Left ventricle myocardium superior (tissue), 1 donor: ENCODE measurements around the gene UVRAG. TPM values are rescaled to one million over a fixed set of nuclear protein-coding genes. Genes with fewer than 3 reads are reported as not detected.

Source experiments
- ATAC-seq: fragments of 200-7000 bp; cut with Tn5 transposase; one replicate; pipeline ENCODE4 v1.9.1; 2020; ENCODE audit warnings: mild to moderate bottlenecking, moderate library complexity
- DNase-seq: peaks from one replicate; pipeline ENCODE4 v3.0.0-alpha.2; 2020
- intact Hi-C: fragments of 100-400 bp; cut with micrococcal nuclease; formaldehyde crosslinking; loops from one replicate; pipeline ENCODE4 v1.11.0; 2022
- total RNA-seq: library from RNA; stranded (reverse); fragmentation: NEBNext Ultra II Directional; extraction: Animal tissue kit (Norgen Biotek cat#: 25700); gene quantifications from one replicate; pipeline ENCODE4 v1.2.1, GENCODE V29; 2021
- donor health status: DM: no; HTN: yes; CAD: no; lungs with severe emphysema.

Gene UVRAG
- total RNA-seq, 1 donor from 2014 or later = 14.9 TPM

DNA sequence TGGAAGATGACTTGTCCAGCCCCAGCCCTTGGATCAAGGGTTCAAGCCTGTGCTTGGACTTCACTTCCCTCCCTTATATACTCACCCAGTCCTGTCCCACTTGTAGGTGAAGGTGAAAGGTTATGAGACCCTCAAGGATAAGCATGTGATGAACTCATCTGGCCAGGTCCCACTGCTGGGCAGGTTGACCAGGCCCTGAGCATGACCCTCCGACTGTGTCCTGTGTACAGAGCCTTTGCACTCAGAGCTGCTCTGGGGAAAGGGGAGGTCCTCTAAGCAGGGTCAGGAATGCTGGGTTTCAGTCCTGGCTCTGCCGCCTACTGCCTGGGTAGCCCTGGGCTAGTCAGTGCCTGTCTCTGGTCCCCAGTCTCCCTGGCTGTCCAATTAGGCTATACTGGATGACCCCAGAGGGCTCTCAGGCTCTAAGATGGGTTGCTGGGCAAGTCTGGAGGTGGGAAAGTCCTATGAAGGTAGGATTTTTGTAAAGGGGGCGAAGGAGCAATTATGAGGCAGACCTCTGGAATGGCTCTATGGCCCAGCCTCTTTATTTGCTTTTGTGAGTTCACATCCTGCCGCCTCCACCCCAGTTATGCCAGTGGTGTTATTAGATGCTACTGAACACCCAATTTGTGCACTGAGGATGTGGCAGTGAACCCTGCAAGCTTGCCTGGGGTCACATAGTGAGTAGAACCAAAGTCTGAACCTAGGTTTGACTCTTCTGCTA is 32.3 kb upstream of the UVRAG start:
- intact Hi-C loops = no loop called here
- no peak for DNase-seq
- no peak for ATAC-seq

DNA sequence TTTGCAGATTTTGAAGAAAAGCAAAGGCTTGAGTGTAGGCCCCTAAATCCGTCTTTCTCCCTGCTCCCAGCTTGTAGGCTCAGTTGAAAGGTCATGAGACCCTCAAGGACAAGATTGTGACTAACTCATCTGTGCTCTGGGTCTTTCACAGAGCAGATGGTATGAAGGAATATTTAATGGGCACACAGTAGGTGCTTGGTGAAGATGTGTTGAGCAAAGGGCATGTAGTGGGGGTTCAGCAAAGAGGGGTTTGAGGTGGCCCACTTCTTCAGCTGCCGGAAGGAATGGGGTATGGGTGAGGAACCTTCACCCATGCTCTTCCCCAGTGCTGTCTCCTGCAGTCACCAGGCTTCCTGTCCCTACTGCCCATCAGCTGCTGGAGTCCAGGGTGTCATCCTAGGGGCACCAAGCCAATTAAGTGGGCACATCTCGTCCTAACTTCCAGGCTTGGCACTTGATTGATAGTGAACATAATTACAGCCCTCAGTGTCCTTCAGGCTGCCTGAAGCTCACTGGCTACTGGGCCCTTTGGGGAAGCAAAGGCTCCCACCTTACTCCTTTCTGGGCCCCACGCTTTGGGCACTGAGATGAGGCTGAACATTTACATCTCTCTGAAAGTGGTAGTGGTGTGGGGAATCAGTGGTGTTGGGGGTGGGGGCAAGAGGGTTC is 31.5 kb upstream of the UVRAG start:
- ATAC-seq (no peak), DNase-seq (no peak)
- intact Hi-C loops = no loop called here

DNA sequence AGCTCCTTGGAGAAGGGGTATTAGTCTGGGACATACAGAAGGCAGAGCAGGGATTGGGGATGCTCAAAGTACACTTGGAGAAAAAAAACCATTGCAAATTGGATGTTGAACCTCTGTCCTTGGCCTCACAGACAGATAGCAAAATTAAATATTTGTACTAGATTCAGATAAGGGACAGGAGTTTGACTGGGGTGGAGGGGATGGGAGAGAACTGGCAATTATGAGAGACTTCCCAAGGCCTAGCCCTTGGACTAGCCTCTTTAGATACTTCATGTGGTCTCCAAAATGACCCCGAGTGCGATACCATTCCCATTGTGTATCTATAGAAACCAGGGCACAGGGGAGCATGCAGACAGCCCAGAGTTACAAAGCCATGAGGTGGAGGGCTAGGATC is 30.9 kb upstream of the UVRAG start:
- intact Hi-C loops = no loop called here
- no peak for ATAC-seq
- no peak for DNase-seq

DNA sequence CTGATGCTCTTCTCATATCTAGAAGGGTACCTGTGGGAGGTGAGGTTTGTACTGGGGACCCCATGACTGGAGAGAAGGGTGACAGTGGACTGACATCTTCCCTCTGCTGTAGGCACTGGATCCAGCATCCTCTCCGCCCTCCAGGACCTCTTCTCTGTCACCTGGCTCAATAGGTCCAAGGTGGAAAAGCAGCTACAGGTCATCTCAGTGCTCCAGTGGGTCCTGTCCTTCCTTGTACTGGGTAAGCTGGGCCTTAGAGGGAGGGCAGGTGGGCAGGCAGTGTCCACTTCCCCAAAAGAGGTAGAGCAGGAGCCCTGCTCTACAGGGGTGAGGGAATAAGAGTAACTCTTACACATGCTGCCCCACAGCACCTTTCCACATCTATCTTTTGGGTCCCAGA is 30.5 kb upstream of the UVRAG start:
- intact Hi-C loops = no loop called here
- ATAC-seq = no peak
- no peak for DNase-seq

DNA sequence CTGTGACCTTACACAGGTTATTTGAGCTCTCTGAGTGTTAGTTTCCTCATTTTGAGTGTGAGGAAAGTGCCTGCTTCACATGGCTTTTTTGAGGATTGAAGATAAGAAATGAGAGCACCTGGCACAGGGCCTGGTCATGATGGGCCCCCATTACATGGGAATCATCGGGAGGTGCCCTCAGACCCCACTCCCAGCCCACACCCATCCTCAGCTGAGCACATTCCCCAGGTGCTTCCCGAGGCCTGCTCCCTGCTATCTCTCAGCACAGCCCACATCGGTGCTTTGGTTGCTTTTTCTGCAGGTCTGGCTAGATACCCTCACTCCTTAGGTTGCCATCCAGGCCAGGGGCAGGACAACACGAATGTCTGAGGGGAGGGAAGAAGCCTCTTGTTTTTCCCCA is 29.8 kb upstream of the UVRAG start:
- ATAC-seq = no peak
- intact Hi-C loops = no loop called here
- no peak for DNase-seq

DNA sequence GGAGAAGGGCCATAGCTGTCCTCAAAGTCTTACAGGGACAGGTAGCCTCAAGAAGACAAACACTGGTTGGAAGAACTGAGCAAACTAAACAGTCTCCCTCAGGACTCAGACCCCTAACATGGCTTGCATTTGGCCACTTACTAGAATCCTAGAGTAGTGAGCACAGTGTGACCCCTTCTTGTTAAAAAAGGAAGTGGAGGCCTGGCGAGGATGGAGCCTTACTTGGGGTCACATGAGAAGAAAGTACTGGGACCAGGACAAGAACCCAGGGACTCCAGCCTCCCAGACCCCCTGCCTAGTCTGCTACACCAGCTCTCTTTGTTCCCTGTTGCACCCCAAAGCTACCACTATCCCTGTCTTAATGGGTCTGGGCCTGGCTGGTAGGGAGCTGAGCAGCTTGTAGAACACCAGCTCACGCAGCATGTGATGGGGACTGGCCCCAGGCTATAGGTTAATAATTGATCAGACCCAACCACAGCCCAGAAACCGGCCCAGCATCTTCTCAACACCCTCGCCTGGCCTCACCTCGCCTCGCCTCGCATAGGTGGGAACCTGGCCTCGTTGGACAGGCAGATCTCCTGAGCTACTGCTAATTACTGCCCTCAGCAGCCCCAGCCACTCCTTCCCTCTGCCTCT is 28.8 kb upstream of the UVRAG start:
- intact Hi-C loops = no loop called here
- ATAC-seq (no peak), DNase-seq (no peak)

DNA sequence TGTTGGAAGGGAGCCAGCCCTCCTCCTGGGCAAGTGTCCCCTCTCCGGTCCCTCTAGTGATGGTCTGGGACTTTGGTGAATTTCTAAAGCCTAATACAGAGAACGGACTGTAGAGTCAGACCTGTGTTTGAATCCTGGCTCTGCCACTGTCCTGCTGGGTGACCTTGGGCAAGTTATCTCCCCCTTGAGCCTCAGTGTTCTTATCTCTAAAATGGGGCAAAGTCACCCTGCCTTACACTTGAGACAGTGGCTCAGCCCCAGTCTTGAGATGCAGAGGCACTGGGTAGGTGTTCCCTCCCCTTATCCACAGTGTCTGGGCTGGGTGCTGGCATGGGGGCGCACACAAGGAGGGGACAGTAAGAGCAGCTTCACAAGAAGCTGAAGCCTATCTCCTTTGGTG is 25.5 kb upstream of the UVRAG start:
- DNase-seq = no peak
- no peak for ATAC-seq
- intact Hi-C loops = no loop called here

DNA sequence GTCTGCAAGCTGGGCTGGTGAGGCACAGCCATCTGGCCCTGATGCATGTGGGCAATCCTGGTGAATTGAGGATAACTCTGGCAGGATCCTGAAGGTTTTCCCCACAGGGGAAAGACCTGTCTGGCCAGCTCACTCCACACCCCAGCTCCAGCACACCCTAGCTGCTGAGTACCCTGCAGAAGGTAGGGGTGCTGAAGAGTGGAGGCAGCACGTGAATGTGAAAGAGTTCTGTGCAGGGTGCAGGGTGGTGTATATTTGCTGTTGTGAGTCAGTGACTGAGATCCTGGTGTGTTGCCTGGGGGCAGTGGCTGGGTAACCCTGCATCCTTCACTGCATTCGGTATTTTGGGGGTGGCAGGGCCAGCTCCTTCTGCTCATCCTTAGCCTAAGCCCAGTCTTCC is 24.0 kb upstream of the UVRAG start:
- intact Hi-C loops = no loop called here
- no peak for ATAC-seq
- no peak for DNase-seq

DNA sequence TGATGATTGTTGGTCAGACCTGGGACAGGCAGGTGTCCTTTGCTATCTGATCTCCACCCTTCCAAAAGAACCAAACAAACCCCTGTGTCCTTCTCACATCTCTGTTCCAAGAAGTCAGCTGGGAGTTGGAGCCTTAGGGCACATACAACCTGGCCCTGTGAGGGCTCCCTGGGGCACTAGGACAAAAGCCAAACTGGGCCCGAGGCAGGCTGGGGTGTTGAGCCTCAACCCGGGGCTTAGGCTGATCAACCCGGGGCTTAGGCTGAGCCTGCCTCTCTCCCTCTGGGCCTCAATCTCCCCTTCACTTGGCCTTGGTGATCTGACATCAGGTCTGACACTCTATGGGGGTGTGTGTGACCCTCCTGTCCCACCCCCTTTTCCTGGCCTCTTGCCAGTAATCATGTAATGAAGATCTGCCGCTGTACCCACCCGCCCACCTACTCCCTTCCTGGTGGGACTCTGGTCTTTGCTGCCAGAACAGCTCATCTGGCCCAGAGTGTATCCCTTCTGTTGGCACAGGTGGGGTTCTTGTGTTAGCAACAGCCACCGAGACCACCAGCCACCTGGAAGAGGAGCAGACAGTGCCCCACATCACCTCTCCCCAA is 22.8 kb upstream of the UVRAG start:
- DNase-seq = no peak
- no peak for ATAC-seq
- intact Hi-C loops = no loop called here

DNA sequence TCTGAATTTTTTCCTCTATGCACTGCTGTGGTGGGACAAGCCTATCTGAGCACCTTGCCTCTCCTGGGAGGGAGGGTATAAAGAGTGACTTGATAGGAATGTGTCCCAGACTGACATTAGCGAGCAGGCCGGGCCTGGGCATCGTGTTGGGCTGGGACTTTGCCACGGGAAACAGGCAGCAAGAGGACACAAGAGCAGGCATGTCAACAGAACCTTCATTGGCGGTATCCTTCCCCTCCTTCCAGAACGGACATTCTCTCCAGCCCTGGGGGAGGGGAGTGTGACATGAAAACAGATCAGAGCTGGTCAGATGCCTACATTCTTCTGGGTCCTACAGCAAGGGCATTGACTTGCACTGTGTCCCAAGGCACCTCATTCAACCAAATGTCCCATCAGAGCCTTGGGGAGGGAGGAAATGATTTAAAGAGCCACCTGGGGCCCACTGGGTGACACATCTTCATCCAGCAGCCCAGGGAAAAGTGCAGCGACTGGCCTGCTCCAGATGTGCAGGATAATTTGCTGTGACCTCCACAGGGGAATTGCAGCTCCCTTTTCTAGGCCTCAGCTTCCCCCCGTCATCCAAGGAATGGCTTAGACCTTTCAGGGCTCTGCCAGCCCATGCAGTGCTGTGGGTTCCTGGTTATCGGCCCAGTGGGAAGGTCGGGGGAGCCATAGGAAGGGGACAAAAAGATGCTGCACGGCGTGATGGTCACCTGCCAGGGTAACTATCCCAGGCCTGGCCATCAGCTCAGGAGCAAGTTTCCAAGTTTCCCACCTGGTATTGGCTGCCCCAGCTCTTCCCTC is 21.8 kb upstream of the UVRAG start:
- ATAC-seq (peak; percentile 83), DNase-seq (peak; percentile 78)
- intact Hi-C loops = no loop called here

DNA sequence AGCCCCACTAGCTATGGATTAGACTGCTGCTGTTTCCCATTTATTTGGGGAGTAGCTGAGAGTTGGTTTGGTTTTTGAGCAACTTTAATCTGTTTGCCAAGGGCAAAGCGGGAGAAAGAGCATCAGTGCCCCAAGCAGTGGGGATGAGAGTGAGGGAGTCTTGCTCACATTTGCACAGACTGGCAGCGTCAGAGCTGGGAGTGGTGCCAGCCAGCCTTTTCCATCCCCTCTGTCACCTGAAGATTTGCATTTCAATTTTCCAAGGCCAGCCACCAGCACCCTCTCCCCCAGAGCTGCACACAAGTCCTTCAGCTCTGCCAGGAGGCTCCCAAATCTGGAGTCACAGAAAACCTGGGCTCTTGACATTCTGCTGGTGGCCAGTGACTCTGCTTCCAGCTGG is 21.0 kb upstream of the UVRAG start:
- peak; percentile 49 for DNase-seq
- intact Hi-C loops = no loop called here
- peak; percentile 40 for ATAC-seq

DNA sequence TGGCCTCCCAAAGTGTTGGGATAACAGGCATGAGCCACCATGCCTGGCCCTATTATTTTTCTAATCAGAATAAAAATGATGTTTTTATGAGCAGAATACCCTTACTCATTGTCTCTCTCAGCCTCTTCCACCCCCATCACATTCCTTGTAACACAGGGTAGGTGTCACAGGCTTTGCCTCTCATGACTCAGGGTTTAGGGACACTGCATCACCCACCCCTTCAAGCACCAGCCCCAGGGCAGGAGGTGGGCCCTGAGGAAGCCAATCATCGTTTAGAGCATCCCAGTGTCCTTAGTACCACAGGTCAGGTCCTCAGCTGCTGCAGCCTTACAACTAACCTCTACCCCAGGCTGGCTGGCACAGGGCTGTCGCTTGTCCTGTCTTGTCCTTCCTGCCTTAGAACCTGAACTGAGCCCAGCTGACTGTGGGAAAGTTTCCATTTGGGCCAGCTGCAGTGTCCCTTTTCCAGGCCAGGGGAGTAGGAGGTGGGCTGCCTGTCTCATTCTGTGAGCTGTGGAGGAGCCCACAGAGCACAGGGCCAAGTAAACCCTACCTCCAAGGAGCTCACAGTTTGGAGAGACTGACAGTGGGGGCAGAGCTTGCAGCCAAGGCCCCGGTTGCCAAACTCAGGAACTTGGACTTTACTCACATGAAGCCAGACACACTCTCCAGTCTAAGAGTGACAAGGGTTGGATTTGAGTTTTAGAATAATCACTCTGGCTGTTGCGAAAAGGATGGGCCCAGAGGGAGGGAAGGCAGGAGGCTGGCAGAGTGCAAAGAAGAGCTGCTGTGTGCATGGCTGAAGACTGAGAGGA is 19.5 kb upstream of the UVRAG start:
- intact Hi-C loops = no loop called here
- DNase-seq = no peak
- ATAC-seq = no peak

DNA sequence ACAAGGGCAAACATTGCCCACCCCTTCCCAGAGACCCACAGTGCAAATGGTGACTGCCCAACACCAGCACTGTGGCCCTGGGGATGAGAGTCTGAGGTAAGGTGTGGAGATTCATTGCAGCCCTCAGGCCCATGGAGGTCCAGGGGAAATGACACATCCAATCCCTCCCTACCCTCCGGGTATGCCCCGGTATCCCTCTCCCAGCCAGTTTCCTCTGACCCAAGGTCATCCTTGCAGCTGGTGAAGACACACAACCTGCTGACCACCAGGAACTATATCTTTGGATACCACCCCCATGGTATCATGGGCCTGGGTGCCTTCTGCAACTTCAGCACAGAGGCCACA is 18.9 kb upstream of the UVRAG start:
- intact Hi-C loops = no loop called here
- no peak for ATAC-seq

DNA sequence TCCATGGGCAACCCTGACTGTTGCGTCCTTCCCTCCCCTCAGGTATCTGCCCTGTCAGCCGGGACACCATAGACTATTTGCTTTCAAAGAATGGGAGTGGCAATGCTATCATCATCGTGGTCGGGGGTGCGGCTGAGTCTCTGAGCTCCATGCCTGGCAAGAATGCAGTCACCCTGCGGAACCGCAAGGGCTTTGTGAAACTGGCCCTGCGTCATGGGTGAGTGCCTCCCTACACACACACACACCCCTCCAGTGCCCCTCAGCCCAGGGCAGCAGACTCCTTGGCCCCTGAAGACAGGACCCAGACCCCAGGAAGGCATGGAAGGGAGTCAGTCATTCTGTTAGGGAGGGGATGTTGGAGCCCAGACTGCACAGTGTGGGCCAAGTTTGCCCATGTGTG is 17.9 kb upstream of the UVRAG start:
- no peak for ATAC-seq
- intact Hi-C loops = no loop called here
- no peak for DNase-seq

More for the DNA sequence above, 18.9 kb upstream of the UVRAG start:
- DNase-seq = no peak

DNA sequence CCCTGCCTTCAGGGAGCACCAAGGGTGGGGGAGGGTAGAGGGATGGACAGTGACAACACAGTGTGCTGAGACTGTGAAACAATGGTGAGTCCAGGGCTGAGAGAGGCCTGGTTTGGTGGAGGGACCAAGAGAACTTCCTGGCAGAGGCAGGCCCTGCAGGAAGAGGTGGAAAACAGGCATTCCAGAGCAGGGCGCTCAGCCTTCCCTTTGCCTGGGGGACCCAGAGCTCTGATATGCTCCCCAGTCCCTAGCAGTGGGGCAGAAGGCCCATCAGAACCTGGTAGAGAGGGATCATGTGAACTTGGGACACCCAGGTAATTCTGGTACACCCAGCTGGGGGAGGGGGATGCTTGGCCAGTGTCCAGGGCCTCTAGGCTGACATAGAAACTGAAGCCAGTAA is 17.2 kb upstream of the UVRAG start:
- ATAC-seq (no peak), DNase-seq (no peak)
- intact Hi-C loops = no loop called here

DNA sequence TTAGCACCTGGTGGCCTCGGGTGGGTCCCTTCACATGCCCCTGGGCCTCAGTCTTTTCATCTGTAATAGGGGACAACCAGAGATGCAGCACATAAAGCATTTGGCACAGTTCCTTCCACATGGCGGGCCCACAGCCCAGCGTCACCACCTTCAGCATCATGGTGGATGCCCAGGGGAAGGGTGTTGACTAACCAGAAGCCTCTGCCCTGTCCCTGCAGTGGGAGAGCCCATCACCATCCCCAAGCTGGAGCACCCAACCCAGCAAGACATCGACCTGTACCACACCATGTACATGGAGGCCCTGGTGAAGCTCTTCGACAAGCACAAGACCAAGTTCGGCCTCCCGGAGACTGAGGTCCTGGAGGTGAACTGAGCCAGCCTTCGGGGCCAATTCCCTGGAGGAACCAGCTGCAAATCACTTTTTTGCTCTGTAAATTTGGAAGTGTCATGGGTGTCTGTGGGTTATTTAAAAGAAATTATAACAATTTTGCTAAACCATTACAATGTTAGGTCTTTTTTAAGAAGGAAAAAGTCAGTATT is 14.8 kb upstream of the UVRAG start:
- ATAC-seq = no peak
- intact Hi-C loops = no loop called here
- no peak for DNase-seq

DNA sequence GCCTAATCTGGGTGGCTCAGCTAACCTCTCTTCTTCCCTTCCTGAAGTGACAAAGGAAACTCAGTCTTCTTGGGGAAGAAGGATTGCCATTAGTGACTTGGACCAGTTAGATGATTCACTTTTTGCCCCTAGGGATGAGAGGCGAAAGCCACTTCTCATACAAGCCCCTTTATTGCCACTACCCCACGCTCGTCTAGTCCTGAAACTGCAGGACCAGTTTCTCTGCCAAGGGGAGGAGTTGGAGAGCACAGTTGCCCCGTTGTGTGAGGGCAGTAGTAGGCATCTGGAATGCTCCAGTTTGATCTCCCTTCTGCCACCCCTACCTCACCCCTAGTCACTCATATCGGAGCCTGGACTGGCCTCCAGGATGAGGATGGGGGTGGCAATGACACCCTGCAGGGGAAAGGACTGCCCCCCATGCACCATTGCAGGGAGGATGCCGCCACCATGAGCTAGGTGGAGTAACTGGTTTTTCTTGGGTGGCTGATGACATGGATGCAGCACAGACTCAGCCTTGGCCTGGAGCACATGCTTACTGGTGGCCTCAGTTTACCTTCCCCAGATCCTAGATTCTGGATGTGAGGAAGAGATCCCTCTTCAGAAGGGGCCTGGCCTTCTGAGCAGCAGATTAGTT is 14.2 kb upstream of the UVRAG start:
- intact Hi-C loops = no loop called here
- DNase-seq = no peak
- no peak for ATAC-seq

DNA sequence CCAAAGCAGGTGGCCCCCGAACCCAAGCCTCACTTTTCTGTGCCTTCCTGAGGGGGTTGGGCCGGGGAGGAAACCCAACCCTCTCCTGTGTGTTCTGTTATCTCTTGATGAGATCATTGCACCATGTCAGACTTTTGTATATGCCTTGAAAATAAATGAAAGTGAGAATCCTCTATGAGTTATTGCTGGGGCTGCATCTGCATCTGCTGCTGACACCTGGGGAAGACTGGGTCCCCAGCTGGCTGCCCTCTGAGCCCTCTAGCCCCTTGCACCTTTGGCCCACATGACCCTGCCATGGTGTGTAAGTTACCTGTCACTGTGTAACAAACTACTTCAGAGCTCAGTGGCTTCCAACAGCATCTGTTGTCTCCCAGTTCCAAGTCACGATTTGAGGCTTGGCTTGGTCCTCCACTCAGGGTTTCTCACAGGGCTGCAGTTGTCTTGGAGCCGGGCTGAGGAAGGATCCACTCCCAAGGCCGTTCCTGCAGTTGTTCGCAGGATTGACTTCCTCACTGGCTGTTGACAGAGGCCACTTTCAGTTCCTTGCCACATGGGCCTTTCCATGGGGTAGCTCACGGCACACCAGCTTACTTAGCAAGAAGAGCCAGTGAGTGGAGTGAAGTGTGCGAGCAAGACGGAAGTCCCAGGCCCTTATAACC is 13.5 kb upstream of the UVRAG start:
- intact Hi-C loops = loop anchor here (2.0 kb wide), 1 partner anchor 65 kb away; no protein-coding TSS in a partner anchor
- ATAC-seq (peak; percentile 55), DNase-seq (no peak)
